CD4-positive, alpha-beta T cell treated with Interleukin-17A for 1 hour (primary cell): Measurements from ENCODE around the gene PHLDB1.

Experiments
- DNase-seq: peaks from one replicate; pipeline ENCODE4 v3.0.0-alpha.2; 2020

PHLDB1 gene

GRCh38 chr11:118641397-118642019, 34.1 kb downstream of the PHLDB1 start:
- DNase-seq = no peak

- DNase-seq = no peak
Observed at GRCh38 chr11:118643142-118643994, 36.0 kb downstream of the PHLDB1 start.

DNA sequence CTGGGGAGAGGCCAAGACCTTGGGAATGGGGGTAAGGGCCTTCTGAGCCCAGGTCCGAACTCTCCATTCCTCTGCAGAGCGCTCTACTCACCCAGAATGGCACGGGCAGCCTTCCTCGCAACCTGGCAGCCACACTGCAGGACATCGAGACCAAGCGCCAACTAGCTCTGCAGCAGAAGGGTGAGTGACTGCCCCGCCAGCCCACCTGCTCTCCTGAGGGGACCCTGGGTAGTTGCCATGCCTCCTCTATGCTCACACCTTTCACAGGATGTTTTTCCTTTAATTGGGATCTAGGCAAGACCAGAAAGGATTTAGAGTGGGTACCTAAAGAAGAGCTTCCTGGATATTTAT, 36.6 kb downstream of the PHLDB1 start:
- DNase-seq = no peak

- no peak for DNase-seq
Observed at GRCh38 chr11:118644496-118644895, 37.1 kb downstream of the PHLDB1 start.

GRCh38 chr11:118645066-118645715, 37.8 kb downstream of the PHLDB1 start:
- no peak for DNase-seq

GRCh38 chr11:118646393-118646792, 39.0 kb downstream of the PHLDB1 start:
- DNase-seq = no peak

- no peak for DNase-seq
Observed at GRCh38 chr11:118648291-118648690, 40.9 kb downstream of the PHLDB1 start.

GRCh38 chr11:118649941-118650340, 42.5 kb downstream of the PHLDB1 start:
- DNase-seq = no peak

GRCh38 chr11:118650366-118650765, 43.0 kb downstream of the PHLDB1 start:
- no peak for DNase-seq

DNA sequence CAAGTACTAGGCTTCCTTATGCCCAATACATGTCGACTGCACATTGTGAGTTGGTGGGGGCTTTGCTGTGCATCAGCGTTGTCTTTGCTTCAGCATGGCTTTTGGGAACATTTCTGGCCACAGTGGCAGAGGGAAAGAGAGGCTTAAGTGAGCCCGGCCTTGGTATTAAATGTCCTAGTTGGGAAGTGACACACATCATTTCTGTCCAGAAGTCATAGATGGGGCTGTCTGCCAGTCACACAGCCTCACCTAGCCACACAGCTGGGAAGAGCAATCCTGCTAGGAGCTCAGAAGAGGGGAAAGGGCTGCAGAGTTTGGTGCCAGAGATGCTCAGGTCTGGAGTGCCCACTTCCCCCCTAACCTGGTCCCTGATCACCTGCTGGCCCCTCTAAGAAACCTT, 44.4 kb downstream of the PHLDB1 start:
- no peak for DNase-seq

DNA sequence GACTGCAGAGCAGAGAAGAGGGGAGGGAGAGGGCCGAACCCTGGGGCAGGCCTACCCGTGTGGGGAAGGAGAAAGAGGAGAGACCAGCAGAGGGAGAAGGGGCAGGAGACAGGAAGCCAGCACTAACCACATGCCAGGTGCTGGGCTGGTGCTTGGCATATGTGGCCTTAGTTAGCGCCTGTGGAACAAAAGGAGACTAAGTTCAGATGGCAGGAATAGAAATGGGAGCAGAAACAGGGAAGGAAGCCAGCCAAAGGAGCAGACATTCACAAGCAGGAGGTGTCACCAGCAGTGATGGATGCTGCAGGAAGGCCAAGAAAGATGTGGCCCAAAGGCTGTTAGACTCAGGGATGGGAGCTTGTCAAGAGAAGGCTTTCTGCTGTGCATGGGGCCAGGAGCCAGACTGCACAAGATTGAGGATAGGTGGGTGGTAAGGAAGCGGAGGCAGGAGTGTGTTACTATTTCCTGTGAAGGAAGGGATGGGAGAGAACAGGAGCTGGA, 45.3 kb downstream of the PHLDB1 start:
- no peak for DNase-seq

- DNase-seq = no peak
Observed at GRCh38 chr11:118653684-118654390, 46.4 kb downstream of the PHLDB1 start.

DNA sequence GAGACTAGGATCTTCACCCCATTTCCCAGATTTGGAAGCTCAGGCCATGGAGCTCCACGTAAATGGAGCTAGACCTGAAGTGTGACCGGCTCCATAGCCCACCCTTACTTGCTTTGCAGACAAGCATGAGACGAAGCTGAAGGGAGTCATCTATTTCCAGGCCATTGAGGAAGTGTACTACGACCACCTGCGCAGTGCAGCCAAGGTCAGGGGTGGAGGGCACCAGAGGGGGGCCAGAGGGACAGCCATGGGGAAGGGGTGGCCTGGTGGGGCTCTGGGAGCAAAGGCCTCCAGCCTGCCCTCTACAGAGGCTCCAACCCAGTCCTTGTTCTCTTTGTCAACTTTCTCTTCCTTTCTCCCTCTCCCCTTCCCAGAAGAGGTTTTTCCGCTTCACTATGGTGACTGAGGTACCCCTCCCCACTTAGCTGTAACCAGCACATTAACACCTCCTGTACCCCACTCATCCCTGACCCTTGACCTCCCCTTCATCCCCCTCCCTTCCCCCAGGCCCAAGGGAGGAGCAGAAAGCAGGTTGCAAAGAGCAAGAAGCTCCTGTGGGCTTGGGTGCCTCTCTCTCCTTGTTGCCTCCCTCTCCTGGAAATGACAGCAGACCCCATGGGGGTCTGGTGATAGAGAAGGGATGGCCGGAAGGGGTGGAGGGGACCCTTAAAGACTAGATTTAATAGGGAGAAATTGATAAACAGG, 48.2 kb downstream of the PHLDB1 start:
- no peak for DNase-seq

DNA sequence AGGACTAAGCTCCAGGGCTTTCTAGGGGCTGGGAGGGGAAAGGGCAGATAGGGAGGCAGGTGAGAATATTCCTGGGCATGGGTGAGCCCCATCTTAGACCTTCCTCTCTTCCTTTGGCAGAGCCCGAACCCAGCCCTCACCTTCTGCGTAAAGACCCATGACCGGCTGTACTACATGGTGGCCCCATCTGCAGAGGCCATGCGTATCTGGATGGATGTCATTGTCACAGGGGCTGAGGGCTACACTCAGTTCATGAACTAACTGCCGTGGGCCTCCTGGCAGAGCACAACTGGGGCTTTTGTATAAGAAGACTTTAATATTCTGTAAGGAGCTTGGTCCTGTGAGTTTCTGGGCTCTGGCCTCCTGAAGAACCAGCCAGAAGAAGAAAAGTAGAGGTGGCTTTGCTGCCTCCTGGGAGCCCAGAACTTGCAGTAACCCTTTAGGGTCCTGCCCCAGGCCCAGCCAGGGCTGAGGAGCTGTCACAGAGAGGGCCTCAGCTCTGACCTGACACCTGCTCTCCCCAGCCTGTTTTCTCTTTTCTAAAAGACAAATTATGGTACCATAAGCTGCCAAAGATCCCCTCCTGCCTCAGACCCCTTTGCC, 49.2 kb downstream of the PHLDB1 start:
- DNase-seq = no peak

- no peak for DNase-seq
Observed at GRCh38 chr11:118657238-118657637, 49.8 kb downstream of the PHLDB1 start.

DNA sequence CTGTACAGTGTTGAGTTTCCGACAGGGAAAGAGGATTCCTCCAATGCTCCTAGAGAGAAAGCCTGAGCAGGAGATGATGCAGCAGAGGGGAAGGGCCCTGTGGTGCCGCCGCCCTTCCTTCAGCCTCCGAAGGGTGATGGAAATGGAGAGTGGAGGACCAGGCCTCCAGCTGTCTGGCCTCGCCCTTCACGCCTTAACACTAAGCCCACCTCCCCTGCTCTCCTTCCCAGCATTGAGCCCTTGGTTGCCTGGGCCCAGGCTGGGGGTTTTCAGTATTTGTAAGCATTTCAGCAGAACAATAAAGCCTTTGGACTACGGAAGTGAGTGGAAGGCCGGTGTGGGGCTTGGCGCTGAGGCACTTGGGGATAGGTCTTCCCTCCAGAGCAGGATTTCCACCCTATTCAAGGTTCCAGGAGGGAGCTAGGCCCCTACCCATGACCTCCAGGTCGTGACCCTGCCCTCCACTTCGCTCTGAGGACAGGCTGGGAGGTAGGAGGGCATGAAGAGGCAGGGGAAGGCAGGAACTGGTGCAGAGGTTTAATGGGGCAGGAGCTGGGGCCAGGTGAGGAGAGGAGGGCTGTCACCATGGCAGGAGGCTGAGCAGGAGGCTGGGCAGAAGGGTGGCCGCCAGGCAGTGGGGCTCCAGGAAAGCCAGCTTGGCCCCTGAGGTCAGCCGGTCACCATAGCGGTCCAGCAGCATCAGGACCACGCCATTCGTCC, 50.5 kb downstream of the PHLDB1 start:
- no peak for DNase-seq

- no peak for DNase-seq
Observed at GRCh38 chr11:118658429-118659313, 51.3 kb downstream of the PHLDB1 start.

DNA sequence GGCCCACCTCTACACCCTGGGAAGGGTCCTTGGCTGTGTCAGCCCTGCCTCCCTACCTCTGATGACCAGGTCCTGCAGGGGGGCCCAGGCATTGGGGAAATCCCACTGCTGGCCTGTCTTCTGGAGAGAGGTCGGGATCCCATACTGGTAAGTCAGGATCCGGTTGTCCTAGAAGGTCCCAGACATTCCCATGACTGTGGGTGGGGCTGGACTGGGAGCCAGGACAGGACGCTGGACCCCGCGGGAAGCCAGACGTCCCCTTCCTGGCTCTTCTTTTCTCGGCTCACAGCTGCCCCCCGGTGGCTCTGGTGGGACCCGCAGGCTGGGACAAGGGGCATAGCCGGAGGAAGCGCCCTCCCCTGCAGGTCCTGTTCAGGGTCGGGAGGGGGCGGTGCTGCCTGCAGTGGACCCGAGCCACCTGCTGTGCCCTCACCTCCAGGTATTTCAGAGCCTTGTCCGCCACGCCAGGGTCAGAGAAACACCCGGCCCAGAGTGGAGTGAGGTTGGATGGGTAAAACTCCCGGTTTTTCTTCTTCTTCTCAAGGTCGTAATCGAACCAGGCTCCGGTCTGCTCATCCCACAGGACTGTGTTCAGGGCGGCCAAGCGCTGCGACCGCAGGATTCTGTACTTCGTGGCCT, 52.0 kb downstream of the PHLDB1 start:
- peak; percentile 87 for DNase-seq

GRCh38 chr11:118659953-118660680, 52.7 kb downstream of the PHLDB1 start:
- DNase-seq = no peak
